Right lobe of liver (tissue), 4 donors: Measurements from ENCODE around the gene ADGRF1.

Experiments used
- CTCF ChIP-seq, 4 donors: fragments of 200-600 bp in 3 of 4; fragments of 450-650 bp in 1 of 4; IDR thresholded peaks; one replicate each; pipeline versions ENCODE4 v1.5.1 to v1.8.0; 2016 to 2022; ENCODE audit warnings: antibody characterized with exemption in 4 of 4, mild to moderate bottlenecking in 2 of 4
- POLR2A ChIP-seq: fragments of 450-650 bp; IDR thresholded peaks from one replicate; pipeline ENCODE4 v1.6.1; 2017; ENCODE audit warnings: antibody characterized with exemption, mild to moderate bottlenecking
- donor health status: DM: no; HTN: no; CAD: no.
- donor health status: DM: no; HTN: no; CAD: no.
- donor health status: DM: no; HTN: yes; CAD: no.

DNA sequence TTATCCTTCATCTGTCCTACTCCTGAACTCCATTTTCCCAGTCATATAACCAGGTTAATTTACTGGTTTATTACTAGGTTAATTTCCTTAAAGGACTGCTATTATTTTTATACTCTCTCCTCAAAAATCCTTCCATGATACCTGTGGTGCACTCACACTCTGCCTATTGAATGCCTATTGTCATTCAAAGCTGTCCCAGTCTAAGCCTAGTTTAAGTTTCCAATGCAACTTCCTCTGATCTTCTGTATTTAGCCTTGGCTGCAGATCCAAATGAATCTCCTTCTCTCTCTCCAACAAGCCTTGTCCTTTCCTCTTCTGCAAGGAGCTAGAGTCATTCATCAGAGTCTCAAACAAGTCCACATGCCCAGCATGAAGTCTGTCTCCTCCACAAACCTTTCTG lies 79.1 kb downstream of the ADGRF1 start:
- TF ChIP-seq CTCF (IDR thresholded peaks at IDR 0.05), result no peak
- TF ChIP-seq POLR2A, result no peak
